ENCODE measurements around the gene TSSK6. TPM values are rescaled to one million over a fixed set of nuclear protein-coding genes. Genes with fewer than 3 reads are reported as not detected.
"Not testable (repeated sequence)": the region's sequence is repeated elsewhere in the genome, so short reads cannot be mapped to it uniquely, and the experiment has no call there.

TSSK6 gene
- total RNA-seq, 2 experiments from 2014 or later = 3.8 to 4.4 TPM

DNA sequence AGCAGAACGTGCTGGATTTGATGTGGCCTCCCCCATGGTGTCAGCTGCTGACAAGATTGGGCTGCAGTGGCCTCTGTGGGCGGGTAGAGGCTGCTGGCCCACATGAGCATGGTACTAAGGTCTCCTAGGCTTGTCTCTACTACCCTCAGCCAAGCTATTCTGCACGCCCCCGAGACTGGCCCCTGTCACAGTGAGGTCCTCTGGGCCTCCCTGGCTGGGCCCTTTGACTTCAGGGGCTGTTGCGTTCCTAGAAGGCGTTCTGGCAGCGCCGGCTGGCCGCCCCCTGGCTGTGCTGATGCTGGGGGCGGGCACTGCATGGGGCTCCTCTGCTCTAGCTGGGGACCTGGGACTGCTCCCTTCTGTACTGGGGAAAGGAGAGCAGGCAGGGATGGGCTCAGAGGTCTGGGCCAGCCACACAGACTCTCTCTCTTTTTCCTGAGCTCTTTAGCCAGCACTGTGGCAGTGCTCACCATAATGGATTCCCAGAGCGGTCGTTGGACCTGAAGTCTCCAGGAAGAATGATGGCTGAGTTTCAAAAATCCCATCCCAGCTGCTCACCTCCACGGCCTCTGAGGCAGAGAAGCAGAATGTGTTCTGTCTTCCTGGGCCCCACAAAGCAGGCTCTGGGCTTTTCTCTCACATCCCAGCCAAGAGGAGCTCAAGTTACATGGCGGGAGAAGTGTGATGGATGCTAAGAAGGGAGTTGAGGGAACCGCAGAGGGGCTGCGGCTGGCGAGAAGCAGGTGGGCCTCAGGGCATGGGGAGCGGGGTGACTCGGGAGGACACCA, 32.3 kb downstream of the TSSK6 start:
- ChIA-PET CTCF (interaction anchor here (1.0 to 3.0 kb wide), 2 partner anchors 24 to 76 kb away, joined by 3 to 7 read pairs; no protein-coding TSS in a partner anchor), POLR2A (no interaction called here)
- H3K4me3 Mint-ChIP-seq = no peak overlapping the region
- H3K27me3 Mint-ChIP-seq = no peaks in the 10 kb centered on the region
- peak overlapping the region; percentile 69 for H3K27ac Mint-ChIP-seq
- DNase-seq (peak; percentile 32), ATAC-seq (peak; percentile 48)
- no peaks in the 10 kb centered on the region for H3K9me3 Mint-ChIP-seq (ENCODE audit: low read depth)
- peaks cover 9% of the 10 kb centered on the region for H3K36me3 Mint-ChIP-seq (ENCODE audit: low read depth)
- H3K4me1 Mint-ChIP-seq = peaks cover 56% of the 10 kb centered on the region
- intact Hi-C loops (cut with DNase I, micrococcal nuclease) = no loop called here

DNA sequence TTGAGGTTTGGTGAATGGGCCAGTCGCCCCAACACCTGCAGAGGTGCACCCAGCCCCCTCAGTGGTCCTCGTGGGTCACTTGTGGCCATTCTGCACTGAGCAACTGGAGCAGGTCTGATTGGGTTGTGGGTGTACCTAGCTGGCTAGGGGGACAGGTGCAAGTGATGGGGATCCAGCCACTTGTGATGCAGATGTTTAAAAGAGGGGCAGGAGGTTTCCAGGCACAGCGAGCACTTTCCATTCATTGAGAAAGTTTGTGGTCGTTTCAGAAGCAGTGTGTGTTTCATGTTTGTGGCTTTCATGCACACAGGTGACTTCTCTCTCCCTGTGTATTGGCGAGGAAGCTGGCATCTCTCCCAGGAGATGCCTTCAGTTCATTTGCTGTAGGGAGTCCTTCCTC, 34.7 kb downstream of the TSSK6 start:
- peak; percentile 88 for ATAC-seq
- POLR2A ChIA-PET = no interaction called here
- Mint-ChIP-seq H3K9me3 (ENCODE audit: low read depth) (no peaks in the 10 kb centered on the region), H3K27ac (peak overlapping the region; percentile 10), H3K27me3 (no peaks in the 10 kb centered on the region), H3K36me3 (ENCODE audit: low read depth) (peaks cover 9% of the 10 kb centered on the region), H3K4me1 (peaks cover 58% of the 10 kb centered on the region), H3K4me3 (no peak overlapping the region)
- CTCF ChIA-PET = interaction anchor here (0.9 to 3.0 kb wide), 4 partner anchors 8 to 74 kb away, joined by 3 to 7 read pairs (median 4); no protein-coding TSS in a partner anchor
- intact Hi-C loops (cut with DNase I, micrococcal nuclease) = loop anchor here in 1 of 2 experiments (1.0 kb wide), 1 partner anchor 36 kb away; no protein-coding TSS in a partner anchor
- DNase-seq = peak; percentile 53

DNA sequence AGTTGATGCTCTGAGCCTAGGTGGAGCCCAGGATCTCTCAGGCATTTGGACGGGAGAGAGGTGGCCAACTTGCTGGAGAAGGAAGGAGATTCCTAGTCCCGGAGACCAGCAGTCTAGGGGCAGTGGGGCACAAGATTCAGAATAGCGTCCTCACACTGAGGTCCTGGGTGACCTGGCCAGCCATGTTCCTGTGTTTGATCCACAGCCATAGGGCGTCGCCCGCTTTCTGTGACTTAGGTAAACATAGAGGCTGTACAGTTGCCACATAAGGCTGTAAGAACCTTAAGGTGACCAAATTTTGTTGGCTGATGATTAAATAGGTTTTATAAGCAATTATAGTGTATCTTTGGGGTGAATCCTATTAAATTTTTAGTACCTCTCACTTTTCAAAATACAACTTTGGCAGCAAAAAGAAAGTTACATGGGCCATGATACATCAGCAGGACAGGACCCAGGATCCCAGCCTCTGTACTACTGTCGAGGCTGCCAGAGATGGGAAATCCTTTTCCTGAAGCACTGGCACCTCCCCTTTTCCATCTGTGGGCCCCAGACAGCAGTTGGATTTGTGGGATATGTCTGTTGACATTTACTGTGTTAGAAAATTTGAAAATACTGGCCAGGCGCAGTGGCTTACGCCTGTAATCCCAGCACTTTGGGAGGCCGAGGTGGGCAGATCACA, 37.5 kb downstream of the TSSK6 start:
- Mint-ChIP-seq H3K27ac (peak overlapping the region; percentile 4), H3K9me3 (ENCODE audit: low read depth) (no peaks in the 10 kb centered on the region), H3K4me1 (peaks cover 71% of the 10 kb centered on the region), H3K4me3 (no peak overlapping the region), H3K36me3 (ENCODE audit: low read depth) (peaks cover 18% of the 10 kb centered on the region), H3K27me3 (no peaks in the 10 kb centered on the region)
- ChIA-PET CTCF (interaction anchor here (1.1 kb wide), 1 partner anchor 13 kb away, joined by 3 read pairs; no protein-coding TSS in a partner anchor), POLR2A (no interaction called here)
- ATAC-seq (no peak), DNase-seq (no peak)
- intact Hi-C loops (cut with DNase I, micrococcal nuclease) = no loop called here

DNA sequence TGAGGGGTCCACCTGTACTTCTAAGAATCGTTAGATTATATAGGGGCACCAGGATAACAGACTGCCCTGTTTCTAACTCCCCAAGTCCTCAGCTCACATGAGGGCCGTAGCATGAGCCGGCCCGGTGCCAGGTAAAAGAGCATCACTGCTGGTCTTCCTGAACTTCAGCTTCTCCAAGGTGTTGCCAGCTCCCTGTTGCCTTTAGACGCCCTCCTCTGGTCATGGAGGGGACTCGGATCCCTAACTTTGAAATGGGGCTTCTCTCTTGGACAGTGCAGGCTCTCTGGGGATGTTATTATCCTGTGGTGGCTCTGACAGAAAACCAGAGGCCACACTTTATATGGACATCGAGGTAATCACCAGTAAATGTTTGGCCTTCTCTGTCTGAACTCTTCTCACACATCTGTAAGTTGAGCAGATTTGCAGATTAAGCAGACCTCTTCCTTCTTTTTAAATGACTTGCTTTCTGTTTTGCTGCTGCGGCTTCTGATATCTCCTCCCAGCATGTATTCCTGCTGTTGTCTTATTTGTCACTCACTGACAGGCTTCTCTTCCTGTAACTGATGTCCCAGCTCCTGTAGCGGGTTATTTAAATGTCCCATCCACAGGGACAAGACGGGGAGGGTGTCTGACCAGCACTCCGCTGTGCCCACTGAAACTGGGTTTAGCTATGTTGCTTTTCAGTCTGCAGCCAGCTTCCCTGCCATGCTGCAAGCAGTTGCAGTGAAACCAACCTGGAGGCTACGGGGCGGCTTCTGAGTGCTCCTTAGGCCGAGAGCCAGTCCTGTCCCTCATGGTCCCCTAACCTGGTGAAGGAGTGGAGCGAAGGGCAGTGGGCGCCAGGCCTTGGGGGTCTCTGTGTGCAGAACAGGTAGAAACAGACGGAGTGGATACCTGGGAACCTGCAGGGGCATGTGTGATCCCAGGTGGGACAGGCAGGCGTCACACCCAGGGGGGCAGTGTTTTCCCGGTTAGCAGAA, 39.2 kb downstream of the TSSK6 start:
- POLR2A ChIA-PET = no interaction called here
- intact Hi-C loops (cut with DNase I, micrococcal nuclease) = loop anchor here in 1 of 2 experiments (2.0 kb wide), 1 partner anchor 29 kb away; no protein-coding TSS in a partner anchor

DNA sequence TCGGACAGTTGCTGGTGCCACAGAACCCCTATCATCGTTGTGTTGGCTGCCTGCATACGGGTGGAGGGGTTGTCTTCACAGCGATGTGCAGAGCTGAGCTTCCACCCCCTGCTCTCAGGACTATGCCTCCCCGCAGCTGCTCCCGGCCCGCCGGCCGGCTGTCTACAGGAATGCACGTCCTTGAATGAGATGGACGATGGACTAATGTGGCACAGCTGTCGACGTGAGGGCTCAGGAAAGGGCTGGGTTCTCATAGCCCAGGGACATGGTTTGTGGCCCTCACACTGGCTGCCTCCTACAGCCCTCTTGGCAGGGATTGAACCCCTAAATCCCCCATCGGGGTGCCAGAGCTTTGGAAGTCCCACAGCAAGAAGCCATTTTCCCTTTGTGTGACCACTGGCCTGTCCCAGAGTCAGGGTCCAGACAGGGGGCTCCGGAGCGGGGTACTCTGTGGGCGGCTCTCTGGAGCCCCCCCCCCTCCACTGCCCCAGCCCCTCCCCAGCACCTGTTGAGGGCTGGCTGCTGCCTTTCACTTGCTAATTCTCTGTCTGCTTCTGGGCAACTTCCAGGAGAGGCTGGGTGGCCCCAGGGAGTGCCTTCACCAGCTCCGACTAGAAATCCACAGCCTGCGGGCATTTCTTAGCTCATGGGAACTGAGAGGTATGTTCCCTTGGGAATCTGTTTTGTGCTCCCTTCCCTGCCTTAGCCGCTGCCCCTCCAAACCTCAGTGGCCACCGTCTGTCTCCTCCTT, 40.2 kb downstream of the TSSK6 start:
- ATAC-seq (no peak), DNase-seq (no peak)
- ChIA-PET CTCF (interaction anchor here (0.5 to 1.2 kb wide), 5 partner anchors 12 to 126 kb away, joined by 3 to 5 read pairs (median 3); no protein-coding TSS in a partner anchor), POLR2A (no interaction called here)
- Mint-ChIP-seq H3K4me1 (peaks cover 76% of the 10 kb centered on the region), H3K9me3 (ENCODE audit: low read depth) (no peaks in the 10 kb centered on the region), H3K27me3 (no peaks in the 10 kb centered on the region), H3K36me3 (ENCODE audit: low read depth) (peaks cover 23% of the 10 kb centered on the region), H3K27ac (peak overlapping the region; percentile 75), H3K4me3 (no peak overlapping the region)
- intact Hi-C loops (cut with DNase I, micrococcal nuclease) = loop anchor here in 1 of 2 experiments (2.0 kb wide), 1 partner anchor 28 kb away; no protein-coding TSS in a partner anchor

More for the DNA sequence above, 39.2 kb downstream of the TSSK6 start:
- ATAC-seq = no peak
- H3K27me3 Mint-ChIP-seq = no peaks in the 10 kb centered on the region
- peaks cover 18% of the 10 kb centered on the region for H3K36me3 Mint-ChIP-seq (ENCODE audit: low read depth)
- no peaks in the 10 kb centered on the region for H3K9me3 Mint-ChIP-seq (ENCODE audit: low read depth)
- CTCF ChIA-PET = interaction anchor here (0.6 to 1.5 kb wide), 8 partner anchors 13 to 111 kb away, joined by 3 to 5 read pairs (median 3); no protein-coding TSS in a partner anchor
- H3K4me3 Mint-ChIP-seq = no peak overlapping the region
- no peak overlapping the region for H3K27ac Mint-ChIP-seq
- peaks cover 77% of the 10 kb centered on the region for H3K4me1 Mint-ChIP-seq
- DNase-seq = peak; percentile 25

DNA sequence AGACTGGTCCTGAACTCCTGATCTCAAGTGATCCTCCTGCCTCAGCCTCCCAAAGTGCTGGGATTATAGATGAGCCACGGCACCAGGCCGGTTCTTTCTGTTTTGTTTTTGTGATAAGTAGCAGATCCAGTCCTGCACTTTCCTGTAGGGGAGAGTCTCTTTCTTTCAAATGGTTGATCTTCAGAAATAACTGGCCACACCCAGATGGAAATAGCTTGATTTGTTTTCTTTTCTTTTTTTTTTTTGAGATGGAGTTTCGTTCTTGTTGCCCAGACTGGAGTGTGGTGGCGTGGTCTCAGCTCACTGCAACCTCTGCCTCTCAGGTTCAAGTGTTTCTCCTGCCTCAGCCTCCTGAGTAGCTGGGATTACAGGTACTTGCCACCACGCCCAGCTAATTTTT, 43.2 kb downstream of the TSSK6 start:
- POLR2A ChIA-PET; H3K4me3 Mint-ChIP-seq; DNase-seq; ATAC-seq; intact Hi-C loops (cut with DNase I, micrococcal nuclease); H3K27me3 Mint-ChIP-seq: not testable (repeated sequence)
- peak overlapping the region; percentile 60 for H3K27ac Mint-ChIP-seq
- CTCF ChIA-PET = interaction anchor here (0.7 to 1.2 kb wide), 3 partner anchors 9 to 61 kb away, joined by 3 to 4 read pairs (median 3); no protein-coding TSS in a partner anchor
- H3K9me3 Mint-ChIP-seq (ENCODE audit: low read depth) = peaks cover 16% of the 10 kb centered on the region
- H3K36me3 Mint-ChIP-seq (ENCODE audit: low read depth) = peaks cover 42% of the 10 kb centered on the region
- H3K4me1 Mint-ChIP-seq = peaks cover 68% of the 10 kb centered on the region

DNA sequence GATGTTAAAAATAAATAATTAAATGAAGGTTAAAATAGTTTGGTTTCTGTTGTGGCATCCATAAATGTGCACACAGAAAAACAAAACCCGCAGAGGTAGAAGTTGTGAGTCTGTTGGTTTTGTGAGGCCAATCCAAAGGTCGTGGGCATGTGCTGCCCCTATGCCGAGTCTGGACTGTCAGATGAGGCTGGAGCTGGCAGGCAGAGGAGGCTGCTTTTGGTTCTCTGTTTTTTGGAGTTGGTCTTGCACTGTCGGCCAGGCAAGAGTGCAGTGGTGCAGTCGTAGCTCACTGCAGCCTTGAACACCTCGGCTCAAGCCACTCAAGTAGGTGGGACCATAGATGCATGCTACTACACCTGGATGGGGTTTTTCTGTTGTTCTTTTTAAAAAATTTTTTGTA, 43.7 kb downstream of the TSSK6 start:
- peaks cover 46% of the 10 kb centered on the region for H3K36me3 Mint-ChIP-seq (ENCODE audit: low read depth)
- no peak for DNase-seq
- H3K27me3 Mint-ChIP-seq = no peaks in the 10 kb centered on the region
- CTCF ChIA-PET = interaction anchor here (1.0 to 1.2 kb wide), 2 partner anchors 18 to 30 kb away, joined by 3 read pairs; no protein-coding TSS in a partner anchor
- ATAC-seq = no peak
- peaks cover 64% of the 10 kb centered on the region for H3K4me1 Mint-ChIP-seq
- H3K4me3 Mint-ChIP-seq = no peak overlapping the region
- intact Hi-C loops (cut with DNase I, micrococcal nuclease) = no loop called here
- H3K9me3 Mint-ChIP-seq (ENCODE audit: low read depth) = peaks cover 16% of the 10 kb centered on the region
- POLR2A ChIA-PET = no interaction called here
- H3K27ac Mint-ChIP-seq = peak overlapping the region; percentile 60

DNA sequence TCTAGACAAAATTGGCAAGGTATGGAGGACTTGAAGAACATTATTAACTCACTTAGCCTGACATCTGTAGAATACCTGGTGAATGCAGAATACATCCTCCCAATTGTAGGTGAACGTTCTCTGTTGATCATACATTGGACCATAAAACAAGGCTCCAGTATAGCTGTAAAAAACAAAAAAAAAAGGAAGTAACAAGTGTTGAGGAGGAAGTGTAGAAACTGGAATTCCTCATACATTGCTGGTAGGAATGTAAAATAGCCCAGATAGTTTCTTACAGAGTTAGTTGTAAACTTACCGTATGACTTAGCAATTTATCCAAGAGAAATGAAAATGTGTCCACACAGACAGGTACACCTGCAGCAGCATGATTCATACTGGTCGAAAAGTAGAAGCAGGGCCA, 44.8 kb downstream of the TSSK6 start:
- intact Hi-C loops (cut with DNase I, micrococcal nuclease) = no loop called here
- ChIA-PET CTCF (interaction anchor here (1.0 kb wide), 1 partner anchor 19 kb away, joined by 3 read pairs; no protein-coding TSS in a partner anchor), POLR2A (no interaction called here)
- peaks cover 16% of the 10 kb centered on the region for H3K9me3 Mint-ChIP-seq (ENCODE audit: low read depth)
- H3K27me3 Mint-ChIP-seq = no peaks in the 10 kb centered on the region
- H3K4me3 Mint-ChIP-seq = no peak overlapping the region
- ATAC-seq (no peak), DNase-seq (no peak)
- H3K36me3 Mint-ChIP-seq (ENCODE audit: low read depth) = peaks cover 57% of the 10 kb centered on the region
- no peak overlapping the region for H3K27ac Mint-ChIP-seq
- H3K4me1 Mint-ChIP-seq = peaks cover 56% of the 10 kb centered on the region

DNA sequence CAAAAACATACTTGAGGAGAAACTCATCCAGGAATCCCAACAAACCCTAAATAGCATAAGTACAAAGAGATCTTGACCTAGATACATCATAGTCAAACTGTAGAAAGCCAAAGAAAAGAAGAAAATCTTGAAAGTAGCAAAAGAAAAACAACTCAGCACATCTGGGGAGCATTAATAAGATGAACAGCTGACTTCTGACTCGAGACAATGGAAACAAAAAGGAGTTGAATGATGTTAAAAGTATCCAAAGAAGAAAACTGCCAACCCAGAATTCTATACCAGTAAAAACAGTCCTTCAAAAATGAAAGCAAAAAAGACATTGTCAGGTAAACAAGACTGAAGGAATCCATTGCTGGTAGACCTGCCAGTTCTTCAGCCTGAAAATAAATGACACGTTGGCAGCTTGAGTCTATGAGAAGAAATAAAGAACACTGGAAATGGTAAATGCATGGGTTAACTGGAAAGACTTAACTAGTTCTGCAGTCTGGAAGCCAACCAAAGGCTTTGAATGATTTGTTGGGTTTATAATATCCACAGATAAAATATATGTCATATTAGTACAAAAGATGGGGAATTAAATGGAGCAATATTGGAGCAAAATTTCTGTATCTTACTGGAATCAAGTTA, 46.8 kb downstream of the TSSK6 start:
- CTCF ChIA-PET = interaction anchor here (1.9 kb wide), 1 partner anchor 21 kb away, joined by 5 read pairs; no protein-coding TSS in a partner anchor
- Mint-ChIP-seq H3K4me1 (peaks cover 55% of the 10 kb centered on the region), H3K27me3 (no peaks in the 10 kb centered on the region), H3K9me3 (ENCODE audit: low read depth) (peaks cover 16% of the 10 kb centered on the region), H3K4me3 (no peak overlapping the region), H3K36me3 (ENCODE audit: low read depth) (peaks cover 62% of the 10 kb centered on the region), H3K27ac (peak overlapping the region; percentile 49)
- no peak for ATAC-seq
- no peak for DNase-seq
- POLR2A ChIA-PET = no interaction called here
- intact Hi-C loops (cut with DNase I, micrococcal nuclease) = no loop called here

DNA sequence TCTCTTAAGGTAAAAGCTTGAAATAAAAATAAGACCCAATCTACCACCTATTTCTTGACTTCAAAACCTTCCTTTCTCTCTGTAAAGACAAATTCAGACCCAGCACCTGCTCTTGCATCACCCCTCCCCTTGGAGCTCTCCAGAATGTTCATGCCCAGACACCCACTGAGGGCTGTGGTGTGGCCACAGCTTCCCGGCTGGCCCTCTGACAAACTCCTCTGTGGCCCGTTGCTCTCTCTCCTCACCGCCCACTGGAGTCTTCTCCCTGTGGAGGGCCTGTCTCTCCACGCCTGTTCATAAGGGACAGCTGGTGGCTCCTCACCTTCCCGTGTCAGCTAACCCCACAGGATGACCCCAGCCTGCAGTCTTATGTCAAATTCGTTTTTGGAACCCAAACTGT, 49.1 kb downstream of the TSSK6 start:
- Mint-ChIP-seq H3K27ac (peak overlapping the region; percentile 8), H3K9me3 (ENCODE audit: low read depth) (peaks cover 16% of the 10 kb centered on the region), H3K4me1 (peaks cover 55% of the 10 kb centered on the region), H3K27me3 (no peaks in the 10 kb centered on the region), H3K4me3 (no peak overlapping the region), H3K36me3 (ENCODE audit: low read depth) (peaks cover 54% of the 10 kb centered on the region)
- ATAC-seq = no peak
- DNase-seq = no peak
- CTCF ChIA-PET = no interaction called here
- intact Hi-C loops (cut with DNase I, micrococcal nuclease) = no loop called here
- POLR2A ChIA-PET = no interaction called here
